Activated naive CD4-positive, alpha-beta T cell (primary cell): Measurements from ENCODE around the gene RPS23.
"Not testable (repeated sequence)": the region's sequence is repeated elsewhere in the genome, so short reads cannot be mapped to it uniquely, and the experiment has no call there.

Source experiments
- DNase-seq, 4 experiments: peaks; one replicate each; lab custom pipeline; 2025; lab: John Stamatoyannopoulos, UW

RPS23 gene

DNA sequence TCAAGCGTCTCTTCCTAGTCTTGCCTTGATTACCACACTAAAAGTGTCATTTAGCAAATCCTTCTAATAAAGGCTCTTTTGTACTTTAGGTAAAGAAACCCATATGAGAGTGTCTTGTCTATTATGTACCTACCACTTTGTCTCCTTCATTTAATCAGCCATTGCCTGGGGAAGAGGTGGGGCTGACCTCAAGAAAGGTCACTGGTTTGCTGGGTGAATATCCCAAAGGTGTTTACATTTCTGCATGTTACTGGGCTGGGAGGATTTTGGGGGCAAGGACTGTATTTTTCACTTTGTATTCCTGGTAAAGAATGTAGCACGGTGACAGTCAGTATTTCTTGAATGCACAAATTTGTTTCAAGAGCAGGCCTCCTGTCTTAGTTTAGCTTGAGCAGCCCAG lies 11.9 kb upstream of the RPS23 start:
- DNase-seq: no peak

DNA sequence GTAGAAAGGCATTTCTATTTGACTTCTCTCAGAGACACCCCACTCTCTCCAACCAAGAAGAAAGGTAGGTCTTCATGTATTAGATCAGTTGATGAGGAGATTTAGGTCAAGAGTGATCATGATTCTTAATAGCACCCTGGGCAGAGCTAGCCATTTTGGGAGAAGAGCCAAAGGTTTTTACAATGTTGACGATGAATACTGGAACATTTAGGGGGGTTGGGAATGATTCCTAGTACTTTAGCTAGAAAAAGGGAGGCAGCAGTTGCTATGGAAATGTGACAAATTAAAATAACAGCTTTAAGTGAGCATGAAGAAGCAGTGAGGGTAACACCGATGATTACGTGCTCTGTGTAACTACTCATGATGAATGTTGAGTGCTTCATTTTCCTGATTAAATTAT lies 9.5 kb upstream of the RPS23 start:
- DNase-seq: no peak

DNA sequence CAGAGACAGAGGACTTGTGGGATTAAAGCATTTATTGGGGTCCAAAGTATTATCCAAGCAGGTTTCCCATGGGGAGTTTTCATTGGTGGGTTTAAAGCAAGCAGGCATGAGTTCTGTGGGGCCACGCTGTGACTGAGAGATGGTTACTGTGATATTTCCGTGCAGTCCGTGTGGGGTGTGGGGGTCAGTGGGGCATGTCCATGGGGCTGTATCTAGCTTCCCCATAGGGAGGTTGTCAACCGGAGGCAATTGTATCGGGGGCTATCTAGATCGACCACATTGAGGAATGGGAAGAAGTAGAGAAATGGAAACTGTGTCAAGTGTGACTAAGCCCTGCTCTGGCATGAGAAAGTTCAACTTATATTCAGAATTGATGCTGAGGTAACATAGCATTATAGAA lies 7.1 kb upstream of the RPS23 start:
- no peak for DNase-seq

DNA sequence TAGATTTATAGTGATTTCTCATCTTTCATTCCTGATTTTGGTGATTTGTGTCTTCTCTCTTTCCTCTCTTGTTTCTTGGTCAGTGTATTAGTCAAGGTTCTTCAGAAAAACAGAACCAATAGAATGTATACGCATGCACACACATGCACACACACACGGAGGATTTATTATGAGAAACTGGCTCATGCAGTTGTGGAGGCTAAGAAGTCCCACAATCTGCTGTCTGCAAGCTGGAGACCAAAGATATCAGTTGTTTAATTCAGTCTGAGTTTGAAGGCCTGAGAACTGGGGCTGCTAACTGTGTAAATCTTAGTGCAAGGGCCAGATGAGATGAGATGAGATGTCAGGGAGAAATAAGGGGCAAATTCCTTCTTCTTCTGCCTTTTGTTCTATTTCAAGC lies 5.7 kb upstream of the RPS23 start:
- no peak for DNase-seq

DNA sequence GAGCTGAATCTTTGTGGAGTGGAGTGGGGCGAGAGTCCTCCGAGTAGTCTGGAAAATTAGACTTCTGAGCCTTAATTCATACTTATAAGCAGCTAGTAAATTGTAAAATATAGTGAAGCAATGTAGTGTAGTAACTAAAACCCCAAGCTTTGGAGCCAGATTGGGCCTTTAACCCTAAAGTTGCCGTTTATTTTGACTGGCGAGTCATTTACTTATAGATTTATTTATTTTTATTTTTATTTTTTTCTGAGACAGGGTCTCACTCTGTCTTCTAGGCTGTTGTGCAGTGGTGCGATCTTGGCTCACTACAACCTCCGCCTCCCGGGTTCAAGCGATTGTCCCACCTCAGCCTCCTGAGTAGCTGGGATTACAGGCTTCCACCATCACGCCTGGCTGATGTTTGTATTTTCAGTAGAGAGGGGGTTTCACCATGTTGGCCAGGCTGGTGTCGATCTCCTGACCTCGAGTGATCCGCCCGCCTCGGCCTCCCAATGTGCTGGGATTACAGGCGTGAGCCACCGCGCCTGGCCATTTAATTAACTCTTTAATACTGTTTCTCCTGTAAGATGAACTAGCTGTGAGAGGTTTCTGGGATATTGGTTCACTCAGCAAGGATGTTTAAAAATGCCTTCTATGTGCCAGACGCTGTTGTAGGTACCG lies 687 bp upstream of the RPS23 start:
- DNase-seq: no peak

DNA sequence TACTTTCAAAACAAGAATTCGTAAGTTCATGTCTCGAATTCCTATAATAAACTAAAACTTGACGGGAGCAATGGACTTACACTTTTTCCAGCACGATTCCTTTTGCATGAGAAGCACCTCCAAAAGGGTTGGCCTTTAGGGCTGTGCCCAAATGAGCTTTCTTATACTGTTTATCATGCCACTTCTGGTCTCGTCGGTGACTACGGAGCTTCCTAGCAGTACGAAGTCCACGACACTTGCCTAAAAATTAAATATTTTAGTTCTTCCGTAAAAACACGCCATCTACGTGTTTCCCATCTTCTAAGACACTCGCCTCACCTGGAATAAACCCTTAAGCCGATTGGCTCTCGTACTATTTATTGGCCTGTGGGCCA lies 554 bp downstream of the RPS23 start:
- no peak for DNase-seq

DNA sequence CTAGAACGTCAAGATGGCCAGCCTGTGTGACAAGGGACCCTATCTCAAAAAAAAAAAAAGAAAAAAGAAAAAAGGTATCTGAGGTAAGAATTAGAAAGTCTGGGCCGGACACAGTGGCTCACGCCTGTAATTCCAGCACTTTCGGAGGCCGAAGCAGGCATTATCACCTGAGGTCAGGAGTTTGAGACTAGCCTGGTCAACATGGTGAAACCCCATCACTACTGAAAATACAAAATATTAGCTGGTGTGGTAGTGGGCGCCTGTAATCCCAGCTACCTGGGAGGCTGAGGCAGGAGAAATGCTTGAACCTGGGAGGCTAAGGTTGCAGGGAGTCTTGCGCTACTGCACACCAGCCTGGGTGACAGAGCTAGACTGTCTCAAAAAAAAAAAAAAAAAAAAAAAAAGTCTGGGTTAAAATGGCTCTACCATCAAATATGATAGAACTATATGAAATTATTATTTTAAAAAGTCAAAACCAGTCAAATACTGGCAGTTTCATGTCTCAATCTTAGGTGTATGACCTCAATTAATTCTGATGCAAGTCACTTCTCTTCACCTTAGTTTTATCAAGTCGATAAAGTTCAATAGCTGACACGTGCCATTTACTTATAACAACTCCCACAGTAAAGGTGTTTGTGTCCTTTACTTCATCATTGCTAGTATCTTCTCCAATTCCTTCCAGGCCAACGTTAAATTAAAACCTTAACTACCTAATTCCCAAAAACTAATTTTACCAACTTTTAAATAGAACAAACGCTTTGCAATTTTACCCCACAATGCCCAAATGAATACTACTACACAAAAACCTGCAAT lies 1.1 kb downstream of the RPS23 start:
- DNase-seq: no peak

DNA sequence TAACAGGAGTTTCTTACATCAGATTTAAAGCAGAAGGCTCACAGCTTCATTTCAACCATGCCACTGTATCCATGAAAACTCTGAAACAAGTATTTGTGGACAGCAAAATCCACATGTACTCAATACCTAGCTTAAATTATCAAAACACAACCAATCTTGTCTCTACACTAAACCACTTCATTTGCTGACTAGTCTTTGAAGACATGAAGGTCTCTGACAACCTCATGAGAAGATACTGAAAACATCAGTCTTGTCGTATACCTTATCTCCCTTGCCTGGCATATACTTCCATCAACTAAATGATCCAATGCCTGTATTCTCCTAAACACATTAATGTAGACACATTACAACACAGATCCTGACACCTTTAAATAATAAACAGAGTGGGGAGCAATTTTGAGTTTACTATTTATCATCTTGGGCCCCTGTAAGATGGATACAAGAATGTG lies 2.9 kb downstream of the RPS23 start:
- no peak for DNase-seq

DNA sequence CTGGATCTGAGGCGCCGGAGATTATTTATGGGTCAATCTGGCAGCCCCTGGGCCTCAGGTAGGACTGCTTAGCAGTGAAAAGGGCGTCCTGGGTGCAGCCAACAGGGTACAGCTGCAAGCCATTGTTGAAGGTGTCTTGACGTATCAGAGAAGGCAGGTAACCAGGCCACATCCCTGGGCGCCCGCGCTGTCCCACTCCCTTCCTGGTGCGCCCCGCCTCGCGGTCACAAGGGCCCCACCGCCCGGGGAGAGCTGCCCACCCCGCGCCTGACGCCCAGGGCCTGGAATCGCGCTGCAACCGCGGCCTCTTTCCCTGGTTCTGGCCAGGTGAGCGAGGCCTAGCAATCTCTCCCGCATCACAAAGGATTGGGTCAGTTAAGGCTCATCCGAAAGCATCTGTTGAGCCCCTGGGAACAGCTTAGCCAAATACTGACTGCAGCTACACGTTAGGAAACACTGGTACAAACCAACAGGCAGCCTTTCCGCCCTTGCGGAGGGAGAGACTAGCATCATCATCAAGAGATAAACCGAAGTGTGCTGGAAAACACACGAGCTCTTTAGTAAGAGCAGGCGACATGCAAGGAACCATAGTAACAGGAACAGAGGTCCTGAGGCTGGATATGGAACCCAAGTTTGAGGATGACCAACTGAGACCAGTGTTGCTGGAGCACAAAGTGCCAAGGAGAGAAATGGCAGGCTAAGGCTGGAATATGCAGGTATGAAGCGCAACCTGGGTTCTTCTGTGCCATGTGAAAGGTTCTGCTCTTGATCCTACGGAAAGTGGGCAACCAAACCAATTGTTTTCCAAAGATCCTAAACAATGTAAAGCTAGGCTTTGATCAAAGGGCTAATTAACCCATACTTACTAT lies 3.6 kb downstream of the RPS23 start:
- DNase-seq: peak in 1 of 4 experiments; percentile 8

DNA sequence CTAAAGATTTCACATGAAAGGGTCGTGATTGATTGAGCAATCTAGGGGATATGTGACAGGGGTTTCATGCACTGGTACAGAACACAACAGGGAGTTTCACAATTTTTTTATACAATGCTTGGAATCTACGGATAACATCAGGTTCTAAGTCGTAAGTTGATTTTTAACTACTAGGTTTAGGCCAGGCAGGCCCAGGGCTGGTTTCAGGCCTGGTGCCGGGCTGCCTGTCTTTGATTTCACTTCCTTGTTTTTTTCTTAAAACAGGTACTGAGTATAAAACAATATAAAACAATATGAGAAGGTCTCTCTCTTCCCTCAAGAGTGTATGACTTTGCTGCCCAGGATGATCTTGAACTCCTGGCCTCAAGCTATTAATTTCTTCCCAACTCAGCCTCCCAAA lies 4.7 kb downstream of the RPS23 start:
- DNase-seq: not testable (repeated sequence)

DNA sequence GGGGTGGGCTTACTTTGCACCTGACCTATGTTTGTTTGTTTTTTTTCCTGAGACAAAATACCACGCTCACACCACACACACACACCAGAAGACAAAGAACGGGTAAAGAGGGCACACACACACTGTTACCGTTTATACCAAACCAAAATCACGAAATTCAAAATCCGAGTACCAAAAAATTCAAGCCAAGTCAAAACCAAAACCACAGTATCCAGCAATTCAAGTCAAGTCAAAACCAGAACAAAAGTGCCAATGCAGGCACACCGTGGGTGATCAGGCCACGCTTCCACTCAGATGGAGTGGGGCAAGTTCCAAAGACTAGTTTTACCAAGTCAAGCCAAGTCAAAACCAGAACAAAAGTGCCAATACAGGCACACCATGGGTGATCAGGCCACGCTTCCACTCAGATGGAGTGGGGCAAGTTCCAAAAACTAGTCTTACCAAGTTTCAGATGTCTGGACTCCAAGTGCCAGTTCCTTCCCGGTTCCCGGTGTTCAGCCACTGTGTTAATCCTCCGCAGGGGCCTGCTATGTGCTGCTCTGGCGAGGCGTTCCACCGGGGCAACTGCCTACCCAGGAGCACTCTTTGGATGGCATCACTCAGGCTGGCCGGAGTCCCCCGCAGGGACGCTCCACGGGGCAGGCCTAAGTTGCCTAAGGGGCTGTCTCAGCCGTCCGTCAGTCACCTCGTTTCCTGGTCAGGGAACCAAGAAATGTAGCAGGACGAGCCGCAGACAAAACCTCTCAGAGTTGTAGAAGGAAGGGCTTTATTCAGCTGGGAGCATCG lies 5.4 kb downstream of the RPS23 start:
- peak in 1 of 4 experiments; percentile 4 for DNase-seq

DNA sequence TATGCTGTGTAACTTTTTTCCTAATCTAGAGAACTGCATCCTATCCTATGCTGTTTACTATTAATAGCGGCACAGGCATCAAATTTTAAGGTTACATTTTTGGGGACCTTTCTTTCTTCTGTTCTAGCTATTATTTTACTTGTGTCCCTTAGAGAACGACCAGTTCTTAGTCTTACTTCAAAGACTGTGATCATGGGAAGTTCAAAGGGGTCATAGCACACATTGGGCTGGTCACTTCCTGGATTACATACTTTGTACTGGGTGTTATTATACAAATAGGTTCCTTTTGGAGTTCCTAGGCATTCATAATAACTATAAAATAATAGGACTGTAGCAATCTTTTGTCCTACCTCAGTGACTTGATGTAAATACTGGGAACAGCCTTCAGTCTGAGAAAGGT lies 8.8 kb downstream of the RPS23 start:
- DNase-seq: not testable (repeated sequence)

DNA sequence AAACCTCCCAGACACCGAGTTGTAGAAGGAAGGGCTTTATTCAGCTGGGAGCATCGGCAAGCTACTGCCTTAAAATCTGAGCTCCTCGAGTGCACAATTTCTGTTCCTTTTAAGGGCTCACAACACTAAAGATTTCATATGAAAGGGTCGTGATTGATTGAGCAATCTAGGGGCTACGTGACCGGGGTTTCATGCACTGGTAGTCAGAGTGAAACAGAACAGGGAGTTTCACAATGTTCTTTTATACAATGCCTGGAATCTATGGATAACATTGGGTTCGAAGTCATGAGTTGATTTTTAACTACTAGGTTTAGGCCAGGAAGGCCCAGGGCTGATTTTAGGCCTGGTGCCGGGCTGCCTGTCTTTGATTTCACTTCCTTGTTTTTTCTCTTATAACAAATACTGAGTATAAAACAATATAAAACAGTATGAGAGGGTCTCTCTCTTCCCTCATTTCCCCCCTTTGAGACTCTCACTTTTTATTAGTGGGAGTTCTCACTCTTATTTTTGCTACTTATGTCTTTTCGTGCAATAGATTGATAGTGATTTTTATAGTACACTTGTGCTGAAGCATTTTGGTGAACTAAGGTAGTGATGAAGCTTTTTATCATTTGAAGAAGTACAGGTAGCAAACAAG lies 10.7 kb downstream of the RPS23 start:
- DNase-seq: not testable (repeated sequence)

DNA sequence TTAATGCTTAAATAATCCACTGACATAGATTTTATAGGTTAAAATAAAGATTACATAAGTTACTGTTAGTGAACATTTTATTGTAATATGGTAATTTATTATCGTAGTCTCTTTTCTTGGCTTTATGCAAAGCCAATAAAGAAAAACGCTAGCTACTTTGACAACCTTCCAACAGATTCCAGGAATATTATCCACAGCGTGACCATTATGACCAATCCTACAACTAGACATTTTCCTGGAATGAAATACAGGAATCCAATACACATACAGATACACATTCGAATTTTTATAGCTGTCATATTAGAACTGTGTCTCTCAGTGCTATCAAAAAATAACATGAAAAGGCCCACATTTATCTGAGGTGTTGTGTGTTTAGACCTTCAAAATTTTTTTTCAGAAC lies 13.1 kb downstream of the RPS23 start:
- DNase-seq: no peak

DNA sequence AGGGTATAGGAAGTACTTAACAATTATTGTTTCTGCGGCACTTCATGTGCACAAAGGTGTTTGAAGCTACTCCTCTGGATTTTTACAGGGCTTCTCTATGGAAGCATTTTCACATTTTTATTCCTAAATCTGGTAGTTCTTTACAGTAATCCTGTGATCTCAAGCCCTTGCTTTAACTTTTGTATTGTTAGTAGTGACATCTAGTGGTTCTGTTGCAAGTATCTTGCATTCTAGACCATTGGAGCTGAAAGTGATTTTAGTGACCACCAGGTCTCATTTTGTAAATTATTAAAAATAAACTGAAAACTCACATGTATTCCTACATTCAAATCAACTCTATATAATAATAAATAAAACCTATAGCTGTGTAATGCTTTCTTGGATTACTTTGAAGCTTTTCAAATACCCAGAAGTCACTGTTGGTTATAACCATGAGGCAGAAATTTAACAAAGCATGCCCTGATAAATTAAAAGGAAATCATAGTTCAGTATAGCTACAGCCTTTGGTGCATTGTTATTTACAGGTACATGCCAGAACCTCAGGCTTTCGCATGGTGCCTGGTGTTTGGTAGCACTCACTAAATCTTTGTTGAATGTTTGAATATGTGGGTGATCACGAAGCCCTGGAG lies 18.9 kb downstream of the RPS23 start:
- DNase-seq: no peak

DNA sequence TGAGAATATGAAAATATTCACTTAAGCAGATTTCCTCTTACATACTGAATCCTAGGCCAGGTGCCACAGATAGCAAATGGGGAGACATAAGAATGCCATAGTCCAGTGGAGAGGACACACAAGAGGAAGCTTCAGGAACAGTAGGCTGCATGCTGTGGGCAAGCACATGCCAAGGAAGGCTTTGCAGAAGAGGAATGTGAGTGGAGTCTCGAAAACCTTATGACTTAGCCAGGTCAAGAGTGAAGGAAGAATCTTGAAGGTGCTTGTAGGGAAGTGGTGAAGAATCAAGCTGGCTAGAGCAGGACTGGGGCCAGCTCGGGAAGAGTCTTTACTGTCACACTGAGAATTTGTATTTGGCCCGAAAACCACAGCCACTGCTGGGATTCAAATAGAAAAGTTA lies 20.4 kb downstream of the RPS23 start:
- no peak for DNase-seq

DNA sequence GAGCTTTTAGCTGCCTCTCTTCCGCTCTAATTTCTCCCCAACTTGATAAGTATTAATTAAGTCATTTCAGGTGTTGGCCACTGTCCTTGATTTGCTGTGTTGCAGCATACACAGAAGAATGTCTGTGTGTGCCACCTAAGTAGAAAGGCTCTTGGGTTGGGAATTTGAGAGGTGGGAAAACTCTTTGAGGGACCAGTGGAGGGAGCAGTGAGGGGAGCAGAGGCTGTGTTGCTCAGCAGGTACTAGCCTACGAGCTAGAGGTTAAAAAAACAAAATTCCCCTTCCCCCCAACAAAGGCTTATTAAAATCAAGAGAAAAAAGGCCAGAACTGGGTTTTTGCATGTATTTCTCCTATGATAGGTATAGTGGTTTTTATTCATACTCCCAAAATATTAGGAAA lies 20.9 kb downstream of the RPS23 start:
- DNase-seq: no peak

DNA sequence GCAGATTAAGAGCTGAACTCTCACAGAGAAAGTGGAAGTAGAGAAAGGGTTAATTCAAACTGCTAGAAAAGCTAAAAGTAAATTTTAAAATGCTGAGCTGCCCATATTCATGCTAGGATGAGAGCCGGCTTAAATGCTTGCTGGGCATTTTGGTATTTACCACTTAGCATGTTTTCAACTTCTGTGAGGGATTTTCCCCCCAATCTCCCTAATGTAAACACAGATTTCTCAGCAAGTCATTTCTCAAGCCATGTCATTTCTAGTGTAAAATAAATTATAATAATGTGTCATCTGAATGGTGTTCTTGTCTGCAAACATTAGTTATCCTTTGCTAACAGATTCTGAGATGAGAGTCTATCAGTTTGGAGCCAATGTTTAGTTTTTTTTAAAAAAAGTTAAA lies 22.3 kb downstream of the RPS23 start:
- no peak for DNase-seq

DNA sequence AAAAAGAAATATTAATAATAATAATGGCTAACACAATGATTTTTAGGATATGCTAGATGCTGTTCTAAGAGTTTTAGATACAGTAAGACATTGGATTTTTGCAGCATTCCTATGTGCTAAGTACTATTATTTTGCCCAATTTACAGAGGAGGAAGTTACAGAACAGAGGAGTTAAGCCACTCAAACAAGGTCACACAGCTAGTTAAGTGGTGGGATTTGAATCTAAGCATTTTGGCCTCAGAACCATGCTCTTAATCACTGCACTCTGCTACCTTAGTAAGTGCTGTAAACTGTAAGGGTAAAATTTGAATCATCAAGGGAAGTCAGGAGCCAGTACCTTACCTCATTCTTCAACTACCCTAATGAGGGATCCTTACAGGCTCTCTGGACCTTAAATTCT lies 25.4 kb downstream of the RPS23 start:
- no peak for DNase-seq

DNA sequence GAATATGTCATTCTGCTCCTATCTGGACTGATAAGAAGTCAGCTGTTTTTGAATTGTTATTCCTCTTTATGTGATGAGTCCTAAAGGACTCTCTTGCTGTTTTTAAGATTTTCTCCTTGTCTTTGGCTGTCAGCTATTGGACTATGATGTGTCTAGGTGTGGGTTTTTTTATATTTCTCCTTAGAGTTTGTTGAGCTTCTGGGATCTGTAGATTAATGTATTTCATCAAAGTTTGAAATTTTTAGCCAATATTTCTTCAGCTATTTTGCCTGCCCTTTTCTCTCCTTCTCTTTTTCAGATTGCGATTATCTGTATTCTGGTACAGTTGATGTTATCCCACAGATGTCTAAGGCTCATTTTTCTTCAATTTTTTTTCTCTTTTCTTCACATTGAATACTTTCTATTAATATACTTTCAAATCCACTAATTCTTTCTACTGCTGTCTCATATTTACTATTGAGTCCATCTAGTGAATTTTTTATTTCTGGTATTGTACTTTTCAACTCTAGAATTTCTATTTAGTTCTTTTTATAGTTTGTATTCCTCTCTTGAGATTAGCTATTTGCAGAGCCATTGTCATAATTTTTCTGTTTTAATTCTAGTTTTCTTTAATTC lies 31.1 kb downstream of the RPS23 start:
- no peak for DNase-seq
